Erythroblast (primary cell): ENCODE data around the gene CASP8.
"Not testable (repeated sequence)": the region's sequence is repeated elsewhere in the genome, so short reads cannot be mapped to it uniquely, and the experiment has no call there.

Source experiments
- DNase-seq, 2 experiments: peaks; one replicate each; lab custom pipeline; 2025; lab: John Stamatoyannopoulos, UW
- GATA1 ChIP-seq: IDR thresholded peaks from 2 replicates; pipeline ENCODE4 v1.6.1; 2011; ENCODE audit warnings: low read depth, mild to moderate bottlenecking, control low read depth, low read length, moderate library complexity
- POLR2A ChIP-seq: IDR thresholded peaks from 2 replicates; pipeline ENCODE4 v1.6.1; 2011; ENCODE audit warnings: mild to moderate bottlenecking, low read length

Gene CASP8

DNA sequence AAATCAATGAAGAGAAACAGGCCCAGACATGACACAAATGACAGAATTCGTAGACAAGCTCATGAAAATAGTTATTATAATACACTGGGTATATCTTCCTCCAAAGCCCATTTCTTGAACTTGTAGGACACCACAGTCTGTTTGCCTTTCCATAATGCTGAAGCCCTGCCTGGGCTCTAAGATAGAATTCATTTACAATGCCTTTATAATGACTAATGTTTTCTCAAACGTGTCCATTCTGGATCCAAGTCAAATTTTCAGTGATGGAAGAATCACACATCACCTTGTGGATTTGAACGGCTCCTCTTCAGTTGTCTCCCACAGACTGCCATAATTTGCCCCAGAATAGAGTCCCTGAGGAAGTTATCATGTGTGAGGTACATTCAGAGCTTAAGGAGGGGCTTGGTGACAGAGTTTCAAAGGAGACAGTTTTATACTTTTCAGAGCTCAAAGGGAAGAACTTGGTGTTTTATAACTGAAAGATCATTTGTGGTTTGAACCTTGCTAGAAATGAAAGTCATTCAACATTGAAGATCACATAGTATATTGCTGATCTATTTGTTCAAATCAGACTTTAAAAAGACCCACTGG lies 38.2 kb downstream of the CASP8 start:
- no peak for DNase-seq
- no peak for TF ChIP-seq GATA1

DNA sequence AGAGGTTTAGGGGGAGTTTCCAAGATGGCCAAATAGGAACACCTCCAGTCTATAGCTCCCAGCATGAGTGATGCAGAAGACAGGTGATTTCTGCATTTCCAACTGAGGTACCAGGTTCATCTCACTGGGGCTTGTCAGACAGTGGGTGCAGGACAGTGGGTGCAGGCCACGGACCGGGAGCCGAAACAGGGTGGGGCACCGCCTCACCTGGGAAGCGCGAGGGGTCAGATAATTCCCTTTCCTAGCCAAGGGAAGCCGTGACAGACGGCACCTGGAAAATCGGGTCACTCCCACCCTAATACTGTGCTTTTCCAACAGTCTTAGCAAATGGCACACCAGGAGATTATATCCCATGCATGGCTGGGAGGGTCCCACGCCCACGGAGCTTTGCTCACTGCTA lies 39.6 kb downstream of the CASP8 start:
- DNase-seq, result not testable (repeated sequence)

DNA sequence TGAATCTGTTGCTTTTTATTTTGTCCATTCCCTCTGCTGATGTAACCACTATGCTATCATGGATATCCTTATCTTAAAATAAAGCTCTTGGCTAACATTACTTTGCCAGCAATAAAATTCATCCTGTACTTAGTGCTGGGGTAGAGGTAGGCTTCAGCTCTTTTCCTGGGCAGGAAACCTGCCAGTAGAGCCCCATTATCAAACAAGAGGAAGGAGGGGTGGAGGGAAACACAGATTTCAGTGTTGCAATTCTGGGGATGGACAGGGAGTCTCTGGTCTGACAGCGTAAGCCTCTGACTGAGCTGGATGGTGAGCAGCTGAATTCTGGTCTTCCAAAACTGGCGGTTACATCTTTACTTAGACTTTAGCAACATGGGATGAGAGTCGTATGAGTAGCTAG lies 47.5 kb downstream of the CASP8 start:
- TF ChIP-seq GATA1 (no peak), POLR2A (no peak)

DNA sequence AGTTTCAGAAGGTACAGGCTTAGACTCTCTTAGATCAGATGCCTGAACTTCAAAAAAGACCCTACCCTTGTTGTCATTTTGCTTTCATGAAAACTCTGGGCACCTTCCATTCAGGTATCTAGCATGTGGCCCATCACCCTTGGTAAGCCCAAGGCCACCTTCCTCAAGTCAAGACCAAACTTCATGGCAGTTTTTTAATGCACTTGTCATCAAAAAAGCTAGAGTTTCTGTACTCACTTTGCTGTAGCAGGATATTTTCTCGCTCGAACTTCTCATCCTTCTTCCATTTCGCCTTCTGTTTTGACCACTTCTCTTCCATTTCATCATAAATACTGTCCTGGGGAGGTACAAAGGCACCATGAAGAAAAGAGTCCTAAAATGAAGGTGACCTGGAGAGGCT lies 48.6 kb downstream of the CASP8 start:
- TF ChIP-seq GATA1, result no peak
- TF ChIP-seq POLR2A, result no peak
- no peak for DNase-seq

More for the DNA sequence above, 47.5 kb downstream of the CASP8 start:
- no peak for DNase-seq

DNA sequence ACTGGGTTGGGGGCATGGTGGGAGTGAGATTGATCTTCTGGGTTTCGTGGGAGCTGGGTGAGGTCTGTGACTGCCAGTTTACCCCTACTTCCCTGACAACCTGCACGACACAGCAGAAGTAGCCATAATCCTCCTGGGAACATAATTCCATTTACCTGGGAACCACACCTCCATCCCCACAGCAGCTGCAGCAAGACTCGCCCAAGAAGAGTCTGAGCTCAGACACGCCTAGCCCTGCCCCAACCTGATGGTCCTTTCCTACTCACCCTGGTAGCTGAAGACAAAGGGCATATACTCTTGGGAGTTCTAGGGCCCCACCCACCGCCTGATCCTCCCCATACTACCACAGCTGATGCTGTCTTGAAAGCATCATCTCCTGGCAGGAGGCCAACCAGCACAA lies 53.0 kb downstream of the CASP8 start:
- TF ChIP-seq POLR2A (no peak), GATA1 (no peak)
- DNase-seq, result no peak

DNA sequence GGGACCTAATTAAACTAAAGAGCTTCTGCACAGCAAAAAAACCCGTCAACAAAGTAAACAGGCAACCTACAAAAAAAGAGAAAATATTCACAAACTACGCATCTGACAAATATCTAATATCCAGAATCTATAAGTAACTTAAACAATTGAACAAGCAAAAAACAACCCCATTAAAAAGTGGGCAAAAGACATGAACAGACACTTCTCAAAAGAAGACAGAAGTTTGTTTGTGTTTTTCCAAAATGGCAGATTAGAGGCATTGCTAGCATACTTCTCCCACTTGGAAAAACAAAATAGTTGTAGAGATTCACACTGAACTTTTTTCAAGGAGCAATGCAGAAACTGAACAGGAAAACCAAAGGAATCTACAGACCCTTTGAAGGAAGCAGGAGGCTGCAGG lies 59.2 kb downstream of the CASP8 start:
- no peak for DNase-seq
- TF ChIP-seq GATA1, result no peak
- TF ChIP-seq POLR2A, result no peak

DNA sequence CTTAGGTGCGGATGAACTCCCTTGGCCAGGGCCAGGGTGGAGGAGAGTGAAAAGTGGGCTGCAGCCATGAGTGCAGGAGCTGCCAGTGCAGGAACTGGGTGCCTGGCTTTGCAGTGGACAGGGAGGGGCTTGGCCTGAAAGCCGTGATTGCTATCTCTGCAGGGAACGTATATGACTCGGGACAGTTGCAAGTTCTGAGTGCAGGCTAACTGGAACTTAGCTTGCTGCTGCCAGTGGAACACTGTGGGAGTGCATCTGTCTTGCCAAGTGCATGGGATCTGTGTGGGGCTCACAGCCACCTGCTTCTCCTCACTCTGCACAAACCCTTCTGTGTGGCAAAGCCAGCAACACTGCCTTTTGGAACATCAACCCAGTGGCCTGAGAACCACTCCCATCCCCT lies 59.9 kb downstream of the CASP8 start:
- TF ChIP-seq POLR2A (no peak), GATA1 (no peak)
- DNase-seq, result peak; percentile 22 to 28

DNA sequence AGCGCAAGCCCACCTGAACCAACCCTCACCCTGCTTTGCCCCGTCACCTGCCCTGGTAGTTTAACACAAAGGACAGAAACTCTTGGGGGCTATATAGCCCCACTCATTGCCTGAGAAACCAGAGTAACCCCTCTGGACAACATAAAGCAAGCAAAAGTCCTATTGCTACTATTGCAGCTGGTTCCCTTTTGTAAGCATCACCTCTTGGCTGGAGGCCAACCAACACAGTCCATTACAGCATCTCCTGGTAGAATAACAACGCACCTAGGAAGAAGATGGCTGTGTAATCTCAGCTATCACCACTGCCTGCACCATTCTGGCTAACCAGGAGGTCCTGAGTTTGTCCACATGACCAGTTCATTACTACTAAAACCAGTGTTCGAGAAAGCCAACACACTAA lies 60.4 kb downstream of the CASP8 start:
- DNase-seq, result no peak
- no peak for TF ChIP-seq POLR2A
- TF ChIP-seq GATA1, result no peak

DNA sequence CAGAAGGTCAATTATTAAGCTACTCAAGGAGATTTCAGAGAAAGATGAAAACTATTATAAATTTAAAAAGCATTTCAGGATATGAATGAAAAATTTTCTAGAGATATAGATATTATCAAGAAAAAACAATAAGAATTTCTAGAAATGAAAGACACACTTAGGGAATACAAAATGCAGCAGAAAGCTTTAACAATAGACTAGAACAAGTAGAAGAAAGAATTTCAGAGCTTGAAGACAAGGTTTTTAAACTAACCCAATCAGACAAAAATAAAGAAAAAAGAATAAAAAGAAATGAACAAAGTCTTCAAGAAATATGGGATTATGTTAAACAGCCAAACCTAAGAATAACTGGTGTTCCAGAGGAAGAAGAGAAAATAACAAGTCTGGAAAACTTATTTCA lies 62.4 kb downstream of the CASP8 start:
- DNase-seq, result no peak
- no peak for TF ChIP-seq GATA1
- TF ChIP-seq POLR2A, result no peak

DNA sequence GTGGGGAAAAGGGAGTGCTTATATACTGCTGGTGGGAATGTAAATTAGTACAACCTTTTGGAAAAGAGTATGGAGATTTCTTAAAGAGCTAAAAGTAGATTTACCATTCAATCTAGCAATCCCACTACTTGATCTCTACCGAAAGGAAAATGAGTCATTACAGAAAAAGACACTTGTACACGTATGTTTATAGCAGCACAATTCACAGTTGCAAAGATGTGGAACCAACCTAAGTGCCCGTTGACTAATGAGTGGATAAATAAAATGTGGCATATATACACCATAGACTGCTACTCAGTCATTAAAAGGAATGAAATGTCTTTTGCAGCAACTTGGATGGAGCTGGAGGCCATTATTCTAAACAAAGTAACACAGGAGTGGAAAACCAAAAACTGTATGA lies 67.3 kb downstream of the CASP8 start:
- no peak for TF ChIP-seq POLR2A
- TF ChIP-seq GATA1, result no peak
- no peak for DNase-seq

DNA sequence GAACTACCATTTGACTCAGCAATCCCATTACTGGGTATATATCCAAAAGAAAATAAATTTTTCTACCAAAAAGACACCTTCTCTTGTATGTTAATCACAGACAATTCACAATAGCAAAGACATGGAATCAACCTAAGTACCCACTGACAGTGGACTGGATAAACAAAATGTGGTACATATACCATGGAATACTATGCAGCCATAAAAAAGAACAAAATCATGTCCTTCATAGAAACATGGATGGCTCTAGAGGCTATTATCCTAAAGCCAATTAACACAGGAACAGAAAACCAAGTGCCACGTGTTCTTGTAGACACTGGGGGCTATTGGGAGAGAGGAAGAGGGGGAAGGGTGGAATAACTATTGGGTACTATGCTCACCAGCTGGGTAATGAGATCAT lies 69.1 kb downstream of the CASP8 start:
- TF ChIP-seq POLR2A, result no peak
- TF ChIP-seq GATA1, result no peak
- no peak for DNase-seq
